GM12878 (cell line): ENCODE results near the gene ZNF212. TPM values are rescaled to one million over a fixed set of nuclear protein-coding genes. Genes with fewer than 3 reads are reported as not detected.

Source experiments
- ATAC-seq: fragments of 200-7000 bp; cut with Tn5 transposase; 3 replicates; pipeline ENCODE4 v1.9.1; 2020; ENCODE audit warnings: mild to moderate bottlenecking, moderate library complexity
- BruUV-seq: library from RNA; stranded (reverse); fragments of 400-500 nt; replicated peaks from 2 replicates; lab custom pipeline; 2021; lab: Mats Ljungman, UMichigan
- CTCF ChIA-PET: fragments of 300-600 bp; sonication (Branson Sonifier 250); formaldehyde crosslinking; extraction: SDS; loops from one replicate; lab custom pipeline; 2021; ENCODE audit warnings: inconsistent platforms; lab: Yijun Ruan, JAX
- POLR2A ChIA-PET: fragments of 350-600 bp; formaldehyde crosslinking; extraction: SDS; loops from one replicate; lab custom pipeline; 2021; ENCODE audit warnings: inconsistent platforms; lab: Charles Lee
- RAD21 ChIA-PET: fragments of 300-600 bp; sonication (Branson Sonifier 250); formaldehyde crosslinking; loops from one replicate; lab custom pipeline; 2023; ENCODE audit warnings: antibody characterized with exemption; ENCODE audit not compliant: unreplicated experiment; lab: Charles Lee
- SMC1A ChIA-PET: fragments of 300-600 bp; sonication (Branson Sonifier 250); formaldehyde crosslinking; loops from one replicate; lab custom pipeline; 2023; ENCODE audit not compliant: unreplicated experiment, uncharacterized antibody; lab: Charles Lee
- DNase-seq: peaks from one replicate; pipeline ENCODE4 v3.0.0-alpha.2; 2011; ENCODE audit warnings: low read depth, low spot score
- FAIRE-seq: peaks from 3 replicates; lab custom pipeline; 2011; peaks lifted over from hg19 to GRCh38; lab: Jason Lieb, UNC
- H2AFZ ChIP-seq: 2 replicates; pipeline ENCODE4 v1.6.0; 2011; ENCODE audit warnings: low read depth, low read length, control low read depth; ENCODE audit not compliant: control insufficient read depth
- H3K27ac ChIP-seq: 2 replicates; pipeline ENCODE4 v1.5.1; 2011; ENCODE audit warnings: control low read depth; ENCODE audit not compliant: control insufficient read depth, insufficient read depth
- H3K27me3 ChIP-seq, 2 experiments: replicated peaks in 1 of 2; 2 replicates each; pipeline versions ENCODE4 v1.6.0 to v1.6.1; 2011; ENCODE audit warnings: low read length in 1 of 2; ENCODE audit not compliant: control insufficient read depth in 2 of 2, insufficient read depth in 2 of 2
- H3K36me3 ChIP-seq, 2 experiments: 2 replicates each; pipeline ENCODE4 v1.5.1; 2011; ENCODE audit warnings: low read length in 1 of 2; ENCODE audit not compliant: control insufficient read depth in 2 of 2, insufficient read depth in 2 of 2
- H3K4me1 ChIP-seq: 2 replicates; pipeline ENCODE4 v1.6.1; 2011; ENCODE audit warnings: mild to moderate bottlenecking, low read length, moderate library complexity, mixed read lengths; ENCODE audit not compliant: control insufficient read depth, insufficient read depth
- H3K4me2 ChIP-seq: 2 replicates; pipeline ENCODE4 v1.6.0; 2011; ENCODE audit warnings: control low read depth; ENCODE audit not compliant: control insufficient read depth, insufficient read depth
- H3K4me3 ChIP-seq: fragments of 200-600 bp; sonication (generic); 2 replicates; pipeline ENCODE4 v1.5.1; 2016
- H3K79me2 ChIP-seq: 2 replicates; pipeline ENCODE4 v1.6.0; 2011; ENCODE audit warnings: low read length; ENCODE audit not compliant: control insufficient read depth, insufficient read depth
- H3K9ac ChIP-seq: 2 replicates; pipeline ENCODE4 v1.8.0; 2011; ENCODE audit warnings: low read length, control low read depth, mixed read lengths; ENCODE audit not compliant: control insufficient read depth, insufficient read depth
- H3K9me3 ChIP-seq: replicated peaks from 3 replicates; pipeline ENCODE4 v1.5.1; 2011; ENCODE audit warnings: mild to moderate bottlenecking, low read length; ENCODE audit not compliant: control insufficient read depth, insufficient read depth
- H4K20me1 ChIP-seq: 2 replicates; pipeline ENCODE4 v1.6.0; 2011; ENCODE audit not compliant: control insufficient read depth, insufficient read depth
- BRCA1 ChIP-seq: IDR thresholded peaks from 2 replicates; pipeline ENCODE4 v1.6.1; 2011; ENCODE audit warnings: low read depth, low read length, improper control_type of control experiment
- E4F1 ChIP-seq: fragments of 450-650 bp; IDR thresholded peaks from 2 replicates; pipeline ENCODE4 v1.6.1; 2018; ENCODE audit warnings: borderline replicate concordance, mild to moderate bottlenecking; ENCODE audit not compliant: partially characterized antibody
- LARP7 ChIP-seq: fragments of 450-650 bp; IDR thresholded peaks from 2 replicates; pipeline ENCODE4 v1.6.1; 2017; ENCODE audit warnings: mild to moderate bottlenecking
- MEF2A ChIP-seq: IDR thresholded peaks from 2 replicates; pipeline ENCODE4 v1.6.1; 2011; ENCODE audit warnings: low read depth, mild to moderate bottlenecking, low read length, moderate library complexity; ENCODE audit not compliant: insufficient read depth
- MEF2B ChIP-seq: fragments of 450-650 bp; IDR thresholded peaks from 2 replicates; pipeline ENCODE4 v1.6.1; 2018; ENCODE audit warnings: mild to moderate bottlenecking, moderate library complexity; ENCODE audit not compliant: partially characterized antibody, poor library complexity, severe bottlenecking
- NFXL1 ChIP-seq: fragments of 450-650 bp; IDR thresholded peaks from 2 replicates; pipeline ENCODE4 v1.6.1; 2017; ENCODE audit warnings: antibody characterized with exemption, mild to moderate bottlenecking, borderline replicate concordance
- NFYB ChIP-seq: IDR thresholded peaks from 2 replicates; pipeline ENCODE4 v1.6.1; 2011; ENCODE audit warnings: low read depth, mild to moderate bottlenecking, low read length, improper control_type of control experiment, moderate library complexity; ENCODE audit not compliant: insufficient read depth
- PAX5 ChIP-seq: IDR thresholded peaks from 2 replicates; pipeline ENCODE4 v1.6.1; 2011; ENCODE audit warnings: low read depth, low read length, borderline replicate concordance
- PBX3 ChIP-seq: IDR thresholded peaks from 2 replicates; pipeline ENCODE4 v1.6.1; 2011; ENCODE audit warnings: mild to moderate bottlenecking, low read depth, low read length, moderate library complexity; ENCODE audit not compliant: insufficient replicate concordance
- RELB ChIP-seq: fragments of 450-650 bp; IDR thresholded peaks from 2 replicates; pipeline ENCODE4 v1.6.1; 2017; ENCODE audit warnings: low read depth, mild to moderate bottlenecking, moderate library complexity
- SMAD1 ChIP-seq: fragments of 450-650 bp; IDR thresholded peaks from 2 replicates; pipeline ENCODE4 v1.6.1; 2018; ENCODE audit warnings: mild to moderate bottlenecking, low read depth; ENCODE audit not compliant: partially characterized antibody
- SREBF1 ChIP-seq: IDR thresholded peaks from 2 replicates; pipeline ENCODE4 v1.6.1; 2012; ENCODE audit warnings: mild to moderate bottlenecking, low read length
- SREBF2 ChIP-seq: IDR thresholded peaks from 2 replicates; pipeline ENCODE4 v1.6.1; 2012; ENCODE audit warnings: mild to moderate bottlenecking, low read length
- TBL1XR1 ChIP-seq: IDR thresholded peaks from 2 replicates; pipeline ENCODE4 v1.6.1; 2012; ENCODE audit warnings: low read depth, low read length, improper control_type of control experiment
- WGBS: methylation state at CpG from one replicate; pipeline ENCODE4 v1.1.6; 2016; ENCODE audit warnings: low lambda C conversion rate; ENCODE audit not compliant: insufficient replicate concordance, insufficient coverage; ENCODE audit errors: missing lambda C conversion rate; 5-methylcytosine and 5-hydroxymethylcytosine counted together
- in situ Hi-C: fragments of 300-500 bp; cut with MboI; formaldehyde crosslinking; loops from 9 replicates; pipeline ENCODE4 v1.14.3; 2018; ENCODE audit warnings: mixed read lengths
- intact Hi-C: fragments of 100-400 bp; cut with micrococcal nuclease; formaldehyde crosslinking; loops from one replicate; pipeline ENCODE4 v1.14.2; 2022; ENCODE audit not compliant: unreplicated experiment
- polyA plus RNA-seq, 11 experiments: library from polyadenylated mRNA; depleted of rRNA in 4 of 11; unstranded in 6 of 11; stranded (reverse) in 5 of 11; fragments of >200 nt; fragmentation: Nextera tagmentation in 4 of 11; fragmentation: Illumina TruSeq in 1 of 11; extraction: Ambion mirVana in 4 of 11; extraction: Trizol in 1 of 11; gene quantifications; 1 replicate in 1 of 11; 2 replicates in 10 of 11; pipeline versions ENCODE4 v1.2.1 to v1.2.3, GENCODE V29; 2011 to 2016; ENCODE audit warnings: inconsistent platforms in 2 of 11, missing spikeins in 2 of 11, low read depth in 1 of 11
- total RNA-seq, 4 experiments: library from RNA; depleted of rRNA in 3 of 4; stranded (reverse); fragments of >200 nt in 3 of 4; fragmentation: Illumina TruSeq in 1 of 4; extraction: Trizol in 1 of 4; gene quantifications; 2 replicates each; pipeline versions ENCODE4 v1.2.1 to v1.2.3, GENCODE V29; 2013 to 2021
- TF ChIP-seq, protein P1 (sequence below): IDR thresholded peaks from 2 replicates; pipeline ENCODE4 v1.6.1; 2012; ENCODE audit warnings: improper control_type of control experiment, low read depth, low read length; ENCODE audit not compliant: insufficient replicate concordance

Gene ZNF212
- total and polyA plus RNA-seq, 10 of the 15 experiments (the other 5 are each of a cell fraction or from before 2014, with no cell fraction given): 1.2 to 11.6 (median 5.4) TPM

GRCh38 chr7:149256568-149256967 lies 17.1 kb downstream of the ZNF212 start:
- Histone ChIP-seq H4K20me1 (no peaks in the 10 kb centered on the region), H3K4me3 (no peak overlapping the region), H3K79me2 (no peaks in the 10 kb centered on the region), H3K4me1 (peaks cover 5% of the 10 kb centered on the region), H3K27me3 (no peaks in the 10 kb centered on the region), H3K27ac (no peak overlapping the region), H2AFZ (no peak overlapping the region), H3K9me3 (no peaks in the 10 kb centered on the region), H3K4me2 (no peak overlapping the region), H3K9ac (no peak overlapping the region), H3K36me3 (peaks cover 12 to 14% of the 10 kb centered on the region in 2 experiments)
- ChIA-PET CTCF (no interaction called here), RAD21 (no interaction called here), SMC1A (no interaction called here), POLR2A (no interaction called here)
- FAIRE-seq (no peak), ATAC-seq (no peak), DNase-seq (no peak)
- 95% methylated on average over 4 of the region's 4 CpGs for WGBS
- BruUV-seq: no TSS peak
- intact Hi-C loops (no loop called here), in situ Hi-C loops (no loop called here)
- TF ChIP-seq PAX5: no peak
- TF ChIP-seq SREBF2: no peak
- TF ChIP-seq LARP7: no peak
- TF ChIP-seq MEF2B: no peak
- no peak for TF ChIP-seq NFYB
- TF ChIP-seq BRCA1: no peak
- TF ChIP-seq TBL1XR1: no peak
- no peak for TF ChIP-seq MEF2A
- no peak for TF ChIP-seq SMAD1
- TF ChIP-seq RELB: no peak
- no peak for TF ChIP-seq E4F1
- TF ChIP-seq, protein P1, sequence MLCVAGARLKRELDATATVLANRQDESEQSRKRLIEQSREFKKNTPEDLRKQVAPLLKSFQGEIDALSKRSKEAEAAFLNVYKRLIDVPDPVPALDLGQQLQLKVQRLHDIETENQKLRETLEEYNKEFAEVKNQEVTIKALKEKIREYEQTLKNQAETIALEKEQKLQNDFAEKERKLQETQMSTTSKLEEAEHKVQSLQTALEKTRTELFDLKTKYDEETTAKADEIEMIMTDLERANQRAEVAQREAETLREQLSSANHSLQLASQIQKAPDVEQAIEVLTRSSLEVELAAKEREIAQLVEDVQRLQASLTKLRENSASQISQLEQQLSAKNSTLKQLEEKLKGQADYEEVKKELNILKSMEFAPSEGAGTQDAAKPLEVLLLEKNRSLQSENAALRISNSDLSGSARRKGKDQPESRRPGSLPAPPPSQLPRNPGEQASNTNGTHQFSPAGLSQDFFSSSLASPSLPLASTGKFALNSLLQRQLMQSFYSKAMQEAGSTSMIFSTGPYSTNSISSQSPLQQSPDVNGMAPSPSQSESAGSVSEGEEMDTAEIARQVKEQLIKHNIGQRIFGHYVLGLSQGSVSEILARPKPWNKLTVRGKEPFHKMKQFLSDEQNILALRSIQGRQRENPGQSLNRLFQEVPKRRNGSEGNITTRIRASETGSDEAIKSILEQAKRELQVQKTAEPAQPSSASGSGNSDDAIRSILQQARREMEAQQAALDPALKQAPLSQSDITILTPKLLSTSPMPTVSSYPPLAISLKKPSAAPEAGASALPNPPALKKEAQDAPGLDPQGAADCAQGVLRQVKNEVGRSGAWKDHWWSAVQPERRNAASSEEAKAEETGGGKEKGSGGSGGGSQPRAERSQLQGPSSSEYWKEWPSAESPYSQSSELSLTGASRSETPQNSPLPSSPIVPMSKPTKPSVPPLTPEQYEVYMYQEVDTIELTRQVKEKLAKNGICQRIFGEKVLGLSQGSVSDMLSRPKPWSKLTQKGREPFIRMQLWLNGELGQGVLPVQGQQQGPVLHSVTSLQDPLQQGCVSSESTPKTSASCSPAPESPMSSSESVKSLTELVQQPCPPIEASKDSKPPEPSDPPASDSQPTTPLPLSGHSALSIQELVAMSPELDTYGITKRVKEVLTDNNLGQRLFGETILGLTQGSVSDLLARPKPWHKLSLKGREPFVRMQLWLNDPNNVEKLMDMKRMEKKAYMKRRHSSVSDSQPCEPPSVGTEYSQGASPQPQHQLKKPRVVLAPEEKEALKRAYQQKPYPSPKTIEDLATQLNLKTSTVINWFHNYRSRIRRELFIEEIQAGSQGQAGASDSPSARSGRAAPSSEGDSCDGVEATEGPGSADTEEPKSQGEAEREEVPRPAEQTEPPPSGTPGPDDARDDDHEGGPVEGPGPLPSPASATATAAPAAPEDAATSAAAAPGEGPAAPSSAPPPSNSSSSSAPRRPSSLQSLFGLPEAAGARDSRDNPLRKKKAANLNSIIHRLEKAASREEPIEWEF: no peak
- TF ChIP-seq NFXL1: no peak
- no peak for TF ChIP-seq SREBF1
- no peak for TF ChIP-seq PBX3
